Effector CD4-positive, alpha-beta T cell (primary cell): ENCODE data around the gene PEAK3.

Experiments used
- DNase-seq: peaks from one replicate; pipeline ENCODE4 v3.0.0-alpha.2; 2020

PEAK3 gene

GRCh38 chr19:2236314-2237050 is 45.5 kb downstream of the PEAK3 start, which contains the start of the genes PLEKHJ1 and SF3A2:
PLEKHJ1 (minus strand) TSS chr19:2236329; CDS start chr19:2236248, 81 bp downstream.
SF3A2 (plus strand) TSS chr19:2236824; CDS start chr19:2243419, 6,595 bp downstream.
- peak; percentile 96 for DNase-seq

- no peak for DNase-seq
Observed at GRCh38 chr19:2236064-2236313, 46.0 kb downstream of the PEAK3 start.

- no peak for DNase-seq
Observed at GRCh38 chr19:2235381-2236063, 46.5 kb downstream of the PEAK3 start.

DNA sequence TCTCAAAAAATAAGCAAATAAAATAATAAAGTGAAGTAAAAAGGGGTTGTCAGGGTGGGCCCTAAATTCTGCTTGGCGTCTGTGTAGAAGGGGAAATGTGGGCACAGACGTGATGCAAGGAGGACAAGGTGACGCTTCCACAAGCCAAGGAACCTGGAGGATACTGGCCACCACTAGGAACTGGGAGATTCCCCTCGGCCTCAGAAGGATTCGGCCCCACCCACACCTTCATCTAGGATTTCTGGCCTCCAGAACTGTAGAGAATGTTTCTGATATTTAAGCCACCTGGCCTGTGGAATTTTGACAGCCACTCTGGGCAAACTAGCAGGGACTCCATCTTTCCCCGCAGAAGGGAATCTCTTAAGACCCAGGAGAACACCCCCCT is 47.0 kb downstream of the PEAK3 start:
- DNase-seq = no peak

- no peak for DNase-seq
Observed at GRCh38 chr19:2233601-2234280, 48.2 kb downstream of the PEAK3 start.

DNA sequence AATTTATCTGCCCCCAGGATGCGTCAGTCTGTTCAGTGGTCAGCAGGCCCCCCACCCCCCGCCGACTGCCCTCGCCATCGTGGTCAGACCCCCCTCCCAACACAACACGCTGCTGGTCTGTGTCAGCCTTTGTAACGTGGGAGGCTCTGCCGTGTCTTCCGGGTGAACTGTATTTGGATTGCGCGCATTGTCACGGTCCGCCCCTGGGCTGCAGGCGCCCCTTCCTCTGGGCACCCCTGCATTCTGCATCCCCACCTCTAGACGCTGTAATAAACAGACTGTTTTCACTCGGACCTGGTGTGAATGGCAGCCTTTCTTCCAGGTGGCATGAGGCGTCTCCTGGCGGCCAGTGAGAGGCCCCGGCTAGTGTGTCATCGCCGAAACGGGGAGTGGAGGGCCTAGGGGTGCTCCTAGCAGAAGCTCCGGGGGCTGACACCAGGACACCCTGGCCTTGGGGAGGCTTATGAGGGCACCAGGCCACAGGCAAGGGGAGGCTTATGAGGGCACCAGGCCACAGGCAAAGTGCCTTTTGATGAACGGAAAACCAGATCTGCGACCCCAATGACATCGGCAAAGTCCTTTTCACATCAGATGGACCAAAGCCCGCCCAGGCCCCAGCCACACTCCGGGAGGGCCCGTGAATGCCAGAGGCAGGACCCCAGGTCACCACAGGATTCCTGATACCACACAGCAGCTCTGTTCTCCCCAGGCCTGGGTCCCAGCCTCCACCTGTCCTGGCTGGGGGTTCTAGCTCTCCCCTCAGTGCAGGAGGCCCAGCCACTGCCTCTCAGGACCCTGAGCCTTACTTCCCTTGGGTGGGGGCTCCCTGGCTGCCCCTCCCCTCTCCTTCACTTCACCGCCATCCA is 49.5 kb downstream of the PEAK3 start:
- DNase-seq = no peak

DNA sequence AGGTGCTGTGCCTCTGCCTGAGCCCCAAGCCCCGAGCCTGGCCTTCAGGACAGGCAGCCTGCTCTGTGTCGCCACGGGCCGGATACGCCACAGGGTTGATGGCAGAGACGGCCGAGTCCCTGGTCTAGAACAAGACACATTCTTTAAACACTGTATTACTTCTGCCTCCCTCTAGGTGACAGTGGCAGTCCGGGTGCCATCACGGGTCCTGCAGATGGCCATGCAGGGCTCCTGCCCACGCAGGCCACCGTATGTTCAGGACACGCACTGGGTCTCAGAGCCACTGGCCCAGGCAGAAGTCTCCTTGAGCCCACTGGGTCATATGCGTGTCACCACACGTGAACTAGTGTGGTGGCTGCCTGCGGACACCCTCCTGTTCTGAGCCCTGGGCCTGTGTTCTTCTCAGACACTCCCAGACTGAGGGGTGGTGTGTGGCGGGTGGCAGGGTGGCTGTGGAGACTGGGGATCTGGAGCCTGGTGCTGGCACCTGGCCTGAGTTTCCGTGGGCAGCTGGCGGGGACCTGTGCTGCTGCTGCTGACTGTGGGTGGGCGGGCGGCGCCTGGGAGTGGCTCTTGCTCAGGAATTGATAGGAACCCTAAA is 50.3 kb downstream of the PEAK3 start:
- DNase-seq = no peak

DNA sequence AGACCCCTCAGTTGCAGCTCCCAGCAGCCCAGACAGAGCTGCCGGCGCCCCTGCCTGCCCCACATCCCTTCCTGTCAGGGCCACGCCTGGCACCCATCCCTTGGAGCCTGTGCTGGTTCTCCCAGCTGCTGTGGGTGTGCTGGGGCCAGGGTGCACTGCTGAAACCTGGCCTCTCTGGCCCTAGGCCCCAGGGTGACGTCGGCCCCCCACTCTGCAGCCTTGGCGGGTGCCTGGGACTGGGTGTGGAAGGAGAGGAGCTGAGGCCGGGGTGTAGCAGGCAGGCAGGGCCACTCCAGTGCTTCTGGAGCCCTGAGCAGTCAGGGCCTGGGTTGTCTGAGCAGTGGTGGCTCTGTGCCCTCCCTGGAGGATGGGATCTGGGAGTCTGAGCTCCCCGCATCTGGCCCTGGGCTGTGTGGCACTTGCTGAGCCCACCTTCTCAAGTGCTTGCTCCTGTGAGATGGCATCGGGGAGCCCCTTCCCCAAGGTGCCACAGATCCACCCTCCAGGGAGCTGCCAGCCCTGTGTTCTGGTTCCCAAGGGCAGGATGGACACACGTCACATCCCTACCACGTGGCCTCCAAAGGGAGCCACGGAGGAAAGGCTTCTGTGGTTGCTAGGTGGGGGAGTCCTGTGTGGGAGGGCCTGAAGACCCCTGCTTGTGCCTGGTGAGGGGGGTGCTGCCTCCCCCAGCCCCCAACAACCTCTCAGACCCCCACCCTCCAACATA is 51.0 kb downstream of the PEAK3 start:
- no peak for DNase-seq

- no peak for DNase-seq
Observed at GRCh38 chr19:2230033-2230531, 51.9 kb downstream of the PEAK3 start.

GRCh38 chr19:2229103-2230032 is 52.6 kb downstream of the PEAK3 start:
- DNase-seq = no peak

DNA sequence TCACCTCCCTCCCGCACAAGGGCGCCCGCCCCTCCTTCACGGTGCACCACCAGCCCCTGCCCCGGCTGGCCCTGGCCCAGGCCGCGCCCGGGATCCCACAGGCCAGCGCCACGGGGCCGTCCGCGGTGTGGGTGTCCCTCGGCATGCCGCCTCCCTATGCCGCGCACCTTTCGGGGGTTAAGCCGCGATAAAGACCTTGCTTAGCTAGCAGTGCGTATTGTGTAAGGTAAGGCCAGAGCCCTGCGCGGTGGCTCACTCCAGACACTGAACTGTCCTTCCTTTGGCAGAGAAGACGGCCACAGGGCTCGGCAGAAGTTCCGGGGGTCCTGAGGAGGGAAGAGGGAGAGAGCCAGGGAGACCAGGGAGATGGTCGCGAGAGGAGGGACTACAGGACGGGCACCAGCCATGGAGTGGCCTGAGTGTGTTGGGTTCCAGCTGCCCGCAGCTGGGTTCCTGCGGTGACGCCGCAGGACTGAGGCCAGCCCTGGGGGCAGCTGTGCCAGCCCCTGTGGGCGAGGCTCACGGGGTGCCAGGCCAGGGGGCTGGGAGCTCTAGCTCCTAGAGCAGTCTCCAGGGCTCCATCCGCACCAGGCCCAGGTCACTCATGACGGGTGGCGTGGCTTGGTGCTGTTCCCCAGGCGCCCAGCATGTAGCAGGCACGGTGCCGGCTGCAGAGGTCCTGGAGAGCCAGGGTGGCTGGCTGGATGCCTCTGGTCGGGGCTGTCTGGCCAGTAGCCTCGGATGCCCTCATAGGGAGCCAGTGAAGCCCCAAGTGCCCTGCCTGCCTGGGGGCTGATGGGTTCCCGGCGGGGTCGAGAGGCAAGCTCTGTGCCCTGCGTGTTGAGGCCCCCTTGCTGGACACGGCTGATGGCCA is 53.6 kb downstream of the PEAK3 start:
- no peak for DNase-seq

GRCh38 chr19:2227415-2228156 is 54.4 kb downstream of the PEAK3 start:
- DNase-seq = no peak

GRCh38 chr19:2226840-2227360 is 55.1 kb downstream of the PEAK3 start:
- DNase-seq = no peak

DNA sequence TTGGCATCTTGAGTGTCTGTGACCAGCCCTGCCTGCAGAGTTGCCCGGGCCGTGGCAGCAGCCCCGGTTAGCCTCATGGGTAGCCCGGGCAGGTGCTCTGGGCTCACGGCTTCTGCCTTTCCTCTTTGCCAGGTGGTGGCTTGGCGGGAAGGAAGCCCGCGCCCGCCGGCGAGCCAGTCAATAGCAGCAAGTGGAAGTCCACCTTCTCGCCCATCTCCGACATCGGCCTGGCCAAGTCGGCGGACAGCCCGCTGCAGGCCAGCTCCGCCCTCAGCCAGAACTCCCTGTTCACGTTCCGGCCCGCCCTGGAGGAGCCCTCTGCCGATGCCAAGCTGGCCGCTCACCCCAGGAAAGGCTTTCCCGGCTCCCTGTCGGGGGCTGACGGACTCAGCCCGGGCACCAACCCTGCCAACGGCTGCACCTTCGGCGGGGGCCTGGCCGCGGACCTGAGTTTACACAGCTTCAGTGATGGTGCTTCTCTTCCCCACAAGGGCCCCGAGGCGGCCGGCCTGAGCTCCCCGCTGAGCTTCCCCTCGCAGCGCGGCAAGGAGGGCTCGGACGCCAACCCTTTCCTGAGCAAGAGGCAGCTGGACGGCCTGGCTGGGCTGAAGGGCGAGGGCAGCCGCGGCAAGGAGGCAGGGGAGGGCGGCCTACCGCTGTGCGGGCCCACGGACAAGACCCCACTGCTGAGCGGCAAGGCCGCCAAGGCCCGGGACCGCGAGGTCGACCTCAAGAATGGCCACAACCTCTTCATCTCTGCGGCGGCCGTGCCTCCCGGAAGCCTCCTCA is 55.7 kb downstream of the PEAK3 start:
- no peak for DNase-seq

- DNase-seq = no peak
Observed at GRCh38 chr19:2225415-2226050, 56.4 kb downstream of the PEAK3 start.

GRCh38 chr19:2224754-2225349 is 57.1 kb downstream of the PEAK3 start:
- no peak for DNase-seq
